DOHH2 (cell line): ENCODE data around the gene KCNK18.

Experiments used
- CTCF ChIP-seq: fragments of 200-600 bp; sonication (generic); IDR thresholded peaks from one replicate; pipeline ENCODE4 v1.5.1; 2014; ENCODE audit warnings: antibody characterized with exemption, mild to moderate bottlenecking, low read depth, low read length; ENCODE audit not compliant: poor library complexity, severe bottlenecking
- EZH2phosphoT487 ChIP-seq: fragments of 200-600 bp; sonication (generic); IDR thresholded peaks from 2 replicates; pipeline ENCODE4 v1.6.1; 2017; ENCODE audit warnings: borderline replicate concordance, mild to moderate bottlenecking, antibody characterized with exemption, low read length, moderate library complexity, mixed read lengths

- TF ChIP-seq CTCF = peak; percentile 87
- no peak for TF ChIP-seq EZH2phosphoT487
Measured at GRCh38 chr10:117167789-117168674, 29.3 kb upstream of the KCNK18 start.
